ENCODE data around the gene TAGLN2. TPM values are rescaled to one million over a fixed set of nuclear protein-coding genes. Genes with fewer than 3 reads are reported as not detected.

The TAGLN2 gene
- total RNA-seq, 2 donors from 2014 or later = 378 to 431 TPM

GRCh38 chr1:159928491-159929050 is 3.3 kb upstream of the TAGLN2 start:
- DNase-seq (no peak), ATAC-seq (replicated peaks in 1 of 2) (no peak)
- Mint-ChIP-seq H3K27me3 (ENCODE audit: low read depth) (peaks cover 2% of the 10 kb centered on the region), H3K4me3 (no peak overlapping the region), H3K4me1 (ENCODE audit: low read depth) (peaks cover 24% of the 10 kb centered on the region), H3K9me3 (no peaks in the 10 kb centered on the region), H3K27ac (no peak overlapping the region), H3K36me3 (ENCODE audit: insufficient read depth in 2 of 2) (peaks cover 3 to 7% of the 10 kb centered on the region in 2 donors)

- Mint-ChIP-seq H3K27ac (no peak overlapping the region), H3K4me3 (no peak overlapping the region), H3K36me3 (ENCODE audit: insufficient read depth in 2 of 2) (peaks cover 3 to 10% of the 10 kb centered on the region in 2 donors), H3K9me3 (no peaks in the 10 kb centered on the region), H3K4me1 (ENCODE audit: low read depth) (peaks cover 26% of the 10 kb centered on the region), H3K27me3 (ENCODE audit: low read depth) (no peaks in the 10 kb centered on the region)
- ATAC-seq (replicated peaks in 1 of 2) = no peak
- no peak for DNase-seq
These were observed 2.6 kb upstream of the TAGLN2 start for GRCh38 chr1:159927849-159928431.

GRCh38 chr1:159927211-159927848 is 2.0 kb upstream of the TAGLN2 start:
- Mint-ChIP-seq H3K4me1 (ENCODE audit: low read depth) (peaks cover 28% of the 10 kb centered on the region), H3K27me3 (ENCODE audit: low read depth) (no peaks in the 10 kb centered on the region), H3K36me3 (ENCODE audit: insufficient read depth in 2 of 2) (peaks cover 3 to 12% of the 10 kb centered on the region in 2 donors), H3K27ac (no peak overlapping the region), H3K9me3 (no peaks in the 10 kb centered on the region), H3K4me3 (no peak overlapping the region)
- DNase-seq (no peak), ATAC-seq (replicated peaks in 1 of 2) (no peak)

GRCh38 chr1:159925719-159926078 is 392 bp upstream of the TAGLN2 start:
- H3K27ac Mint-ChIP-seq = peak overlapping the region; percentile 54
- peak; percentile 5 to 34 for ATAC-seq (replicated peaks in 1 of 2)
- DNase-seq = peak; percentile 63 to 69
- no peaks in the 10 kb centered on the region for H3K9me3 Mint-ChIP-seq
- peak overlapping the region; percentile 90 to 96 for H3K4me3 Mint-ChIP-seq
- no peaks in the 10 kb centered on the region for H3K27me3 Mint-ChIP-seq (ENCODE audit: low read depth)
- peaks cover 45% of the 10 kb centered on the region for H3K4me1 Mint-ChIP-seq (ENCODE audit: low read depth)
- H3K36me3 Mint-ChIP-seq (ENCODE audit: insufficient read depth in 2 of 2) = peaks cover 6 to 23% of the 10 kb centered on the region in 2 donors

- no peaks in the 10 kb centered on the region for H3K9me3 Mint-ChIP-seq
- ATAC-seq (replicated peaks in 1 of 2) = peak; percentile 32 to 60
- H3K4me3 Mint-ChIP-seq = peak overlapping the region; percentile 90 to 96
- peaks cover 59% of the 10 kb centered on the region for H3K4me1 Mint-ChIP-seq (ENCODE audit: low read depth)
- DNase-seq = peak; percentile 83 to 87
- peaks cover 6 to 35% of the 10 kb centered on the region in 2 donors for H3K36me3 Mint-ChIP-seq (ENCODE audit: insufficient read depth in 2 of 2)
- H3K27me3 Mint-ChIP-seq (ENCODE audit: low read depth) = no peaks in the 10 kb centered on the region
- H3K27ac Mint-ChIP-seq = peak overlapping the region; percentile 85
These were observed 1.1 kb downstream of the TAGLN2 start for GRCh38 chr1:159924025-159924790.

GRCh38 chr1:159923203-159924024 is 1.9 kb downstream of the TAGLN2 start:
- Mint-ChIP-seq H3K4me3 (peak overlapping the region; percentile 90 to 96), H3K27ac (peak overlapping the region; percentile 85), H3K9me3 (no peaks in the 10 kb centered on the region), H3K27me3 (ENCODE audit: low read depth) (no peaks in the 10 kb centered on the region), H3K4me1 (ENCODE audit: low read depth) (peaks cover 66% of the 10 kb centered on the region), H3K36me3 (ENCODE audit: insufficient read depth in 2 of 2) (peaks cover 6 to 37% of the 10 kb centered on the region in 2 donors)
- peak; percentile 51 to 67 for ATAC-seq (replicated peaks in 1 of 2)
- peak; percentile 89 to 96 for DNase-seq

- no peaks in the 10 kb centered on the region for H3K9me3 Mint-ChIP-seq
- peak overlapping the region; percentile 90 to 96 for H3K4me3 Mint-ChIP-seq
- peaks cover 73% of the 10 kb centered on the region for H3K4me1 Mint-ChIP-seq (ENCODE audit: low read depth)
- peaks cover 8 to 45% of the 10 kb centered on the region in 2 donors for H3K36me3 Mint-ChIP-seq (ENCODE audit: insufficient read depth in 2 of 2)
- H3K27ac Mint-ChIP-seq = peak overlapping the region; percentile 85
- no peak for DNase-seq
- no peak for ATAC-seq (replicated peaks in 1 of 2)
- no peaks in the 10 kb centered on the region for H3K27me3 Mint-ChIP-seq (ENCODE audit: low read depth)
These were observed 2.6 kb downstream of the TAGLN2 start for GRCh38 chr1:159922511-159923202.

- peaks cover 78% of the 10 kb centered on the region for H3K4me1 Mint-ChIP-seq (ENCODE audit: low read depth)
- no peaks in the 10 kb centered on the region for H3K9me3 Mint-ChIP-seq
- H3K27ac Mint-ChIP-seq = peak overlapping the region; percentile 84
- H3K4me3 Mint-ChIP-seq = peak overlapping the region; percentile 90 to 96
- ATAC-seq (replicated peaks in 1 of 2) (no peak), DNase-seq (peak; percentile 61)
- peaks cover 10 to 48% of the 10 kb centered on the region in 2 donors for H3K36me3 Mint-ChIP-seq (ENCODE audit: insufficient read depth in 2 of 2)
- H3K27me3 Mint-ChIP-seq (ENCODE audit: low read depth) = no peaks in the 10 kb centered on the region
These were observed 3.4 kb downstream of the TAGLN2 start for GRCh38 chr1:159921700-159922504.

- peak; percentile 8 to 21 for ATAC-seq (replicated peaks in 1 of 2)
- Mint-ChIP-seq H3K4me3 (peak overlapping the region; percentile 90 to 96), H3K27ac (peak overlapping the region; percentile 49), H3K27me3 (ENCODE audit: low read depth) (no peaks in the 10 kb centered on the region), H3K9me3 (no peaks in the 10 kb centered on the region), H3K4me1 (ENCODE audit: low read depth) (peaks cover 75% of the 10 kb centered on the region), H3K36me3 (ENCODE audit: insufficient read depth in 2 of 2) (peaks cover 12 to 48% of the 10 kb centered on the region in 2 donors)
- peak in 1 of 2 donors; percentile 27 for DNase-seq
These were observed 4.1 kb downstream of the TAGLN2 start for GRCh38 chr1:159921251-159921650.

GRCh38 chr1:159920651-159921050 is 4.7 kb downstream of the TAGLN2 start:
- H3K36me3 Mint-ChIP-seq (ENCODE audit: insufficient read depth in 2 of 2) = peaks cover 13 to 48% of the 10 kb centered on the region in 2 donors
- H3K27ac Mint-ChIP-seq = peak overlapping the region; percentile 49
- H3K4me3 Mint-ChIP-seq = peak overlapping the region; percentile 90 to 96
- H3K27me3 Mint-ChIP-seq (ENCODE audit: low read depth) = no peaks in the 10 kb centered on the region
- no peak for DNase-seq
- H3K9me3 Mint-ChIP-seq = no peaks in the 10 kb centered on the region
- ATAC-seq (replicated peaks in 1 of 2) = no peak
- peaks cover 69% of the 10 kb centered on the region for H3K4me1 Mint-ChIP-seq (ENCODE audit: low read depth)

GRCh38 chr1:159920202-159920601 is 5.1 kb downstream of the TAGLN2 start:
- peak overlapping the region in 1 of 2 donors; percentile 90 for H3K4me3 Mint-ChIP-seq
- H3K27me3 Mint-ChIP-seq (ENCODE audit: low read depth) = no peaks in the 10 kb centered on the region
- H3K9me3 Mint-ChIP-seq = no peaks in the 10 kb centered on the region
- DNase-seq = no peak
- peaks cover 13 to 48% of the 10 kb centered on the region in 2 donors for H3K36me3 Mint-ChIP-seq (ENCODE audit: insufficient read depth in 2 of 2)
- no peak for ATAC-seq (replicated peaks in 1 of 2)
- H3K4me1 Mint-ChIP-seq (ENCODE audit: low read depth) = peaks cover 67% of the 10 kb centered on the region
- peak overlapping the region; percentile 49 for H3K27ac Mint-ChIP-seq

All from activated T-cell treated with anti-CD3 and anti-CD28 coated beads, Interleukin-2, amount 50 U/mL, for 72 hours (primary cell).